ENCODE results near the gene SLC5A11. TPM values are rescaled to one million over a fixed set of nuclear protein-coding genes. Genes with fewer than 3 reads are reported as not detected.

The SLC5A11 gene
- total and polyA plus RNA-seq, 2 donors (not counting 1 experiment from before 2014, with no cell fraction given): 0.62 to 0.84 TPM

GRCh38 chr16:24921229-24921628, 75.5 kb downstream of the SLC5A11 start:
- H3K27me3 ChIP-seq (replicated peaks in 1 of 4; ENCODE audit: control extremely low read depth in 1 of 4, control insufficient read depth in 3 of 4, insufficient read depth in 4 of 4, low read length in 3 of 4): no peaks in the 10 kb centered on the region
- DNase-seq (no peak), ATAC-seq (ENCODE audit: low read depth) (no peak)
- ChIA-PET CTCF (no interaction called here), POLR2A (interaction anchor here (0.6 kb wide), 1 partner anchor 72 kb away, joined by 4 read pairs; no protein-coding TSS in a partner anchor)
- H4K20me1 ChIP-seq (ENCODE audit: control insufficient read depth, insufficient read depth, low read length, poor library complexity, severe bottlenecking): peaks cover 87% of the 10 kb centered on the region
- no peak overlapping the region for H3K27ac ChIP-seq (ENCODE audit: low read length in 2 of 2)
- H3K9ac ChIP-seq (ENCODE audit: low read length): no peak overlapping the region
- H3K4me3 ChIP-seq (ENCODE audit: control extremely low read depth in 1 of 5, extremely low read depth in 1 of 5, insufficient read depth in 1 of 5, low read depth in 2 of 5, low read length in 4 of 5): no peak overlapping the region
- Mint-ChIP-seq H3K27ac (peak overlapping the region; percentile 76), H3K4me3 (no peak overlapping the region), H3K27me3 (no peaks in the 10 kb centered on the region), H3K9me3 (ENCODE audit: insufficient read depth) (no peaks in the 10 kb centered on the region), H3K4me1 (peaks cover 13% of the 10 kb centered on the region)
- H3K4me2 ChIP-seq (replicated peaks; ENCODE audit: low read depth, low read length, poor library complexity, severe bottlenecking): no peak overlapping the region
- no peaks in the 10 kb centered on the region for H3K9me3 ChIP-seq (ENCODE audit: control extremely low read depth in 1 of 3, control insufficient read depth in 2 of 3, insufficient read depth in 1 of 3, low read length in 2 of 3)
- no peak overlapping the region for H2AFZ ChIP-seq (ENCODE audit: insufficient read depth, low read depth, low read length, poor library complexity, severe bottlenecking)
- H3K36me3 ChIP-seq (replicated peaks in 1 of 2; ENCODE audit: control extremely low read depth in 1 of 2, control insufficient read depth in 1 of 2, extremely low read depth in 1 of 2, insufficient read depth in 2 of 2, low read length in 1 of 2): peaks cover 2 to 82% of the 10 kb centered on the region in 2 experiments
- TF ChIP-seq EZH2 (IDR thresholded peaks at IDR 0.05; ENCODE audit: borderline replicate concordance, insufficient read depth, low read depth, low read length, poor library complexity, severe bottlenecking) (no peak), CTCF (IDR thresholded peaks at IDR 0.05) (no peak)
- 81% methylated on average over 8 of the region's 8 CpGs for WGBS (ENCODE audit: insufficient coverage)
- peaks cover 6 to 10% of the 10 kb centered on the region in 2 donors for H3K4me1 ChIP-seq (ENCODE audit: control insufficient read depth in 2 of 2, insufficient read depth in 2 of 2, low read length in 2 of 2)
- intact Hi-C loops (cut with micrococcal nuclease): no loop called here
- H3K79me2 ChIP-seq (ENCODE audit: control insufficient read depth, insufficient read depth, low read length): peaks cover 8% of the 10 kb centered on the region

GRCh38 chr16:24925163-24925562, 79.4 kb downstream of the SLC5A11 start:
- intact Hi-C loops (cut with micrococcal nuclease): no loop called here
- H3K4me1 ChIP-seq (ENCODE audit: control insufficient read depth in 2 of 2, insufficient read depth in 2 of 2, low read length in 2 of 2): no peaks in the 10 kb centered on the region
- POLR2A ChIA-PET: no interaction called here
- ATAC-seq (ENCODE audit: low read depth) (no peak), DNase-seq (no peak)
- TF ChIP-seq EZH2 (IDR thresholded peaks at IDR 0.05; ENCODE audit: borderline replicate concordance, insufficient read depth, low read depth, low read length, poor library complexity, severe bottlenecking): no peak
- TF ChIP-seq CTCF (IDR thresholded peaks at IDR 0.05): no peak
- H3K27me3 Mint-ChIP-seq: no peaks in the 10 kb centered on the region
- peaks cover 2 to 86% of the 10 kb centered on the region in 2 experiments for H3K36me3 ChIP-seq (replicated peaks in 1 of 2; ENCODE audit: control extremely low read depth in 1 of 2, control insufficient read depth in 1 of 2, extremely low read depth in 1 of 2, insufficient read depth in 2 of 2, low read length in 1 of 2)
- no peak overlapping the region for H2AFZ ChIP-seq (ENCODE audit: insufficient read depth, low read depth, low read length, poor library complexity, severe bottlenecking)
- no peak overlapping the region for H3K4me3 ChIP-seq (ENCODE audit: control extremely low read depth in 1 of 5, extremely low read depth in 1 of 5, insufficient read depth in 1 of 5, low read depth in 2 of 5, low read length in 4 of 5)
- H3K4me2 ChIP-seq (replicated peaks; ENCODE audit: low read depth, low read length, poor library complexity, severe bottlenecking): no peak overlapping the region
- no CpG with 5 or more reads among the region's 2 CpGs for WGBS (ENCODE audit: insufficient coverage)
- H3K4me3 Mint-ChIP-seq: no peak overlapping the region
- no peak overlapping the region for H3K9ac ChIP-seq (ENCODE audit: low read length)
- peaks cover 14% of the 10 kb centered on the region for H3K79me2 ChIP-seq (ENCODE audit: control insufficient read depth, insufficient read depth, low read length)
- H3K27ac ChIP-seq (ENCODE audit: low read length in 2 of 2): no peak overlapping the region
- H3K9me3 Mint-ChIP-seq (ENCODE audit: insufficient read depth): no peaks in the 10 kb centered on the region
- H3K27me3 ChIP-seq (replicated peaks in 1 of 4; ENCODE audit: control extremely low read depth in 1 of 4, control insufficient read depth in 3 of 4, insufficient read depth in 4 of 4, low read length in 3 of 4): no peaks in the 10 kb centered on the region
- H3K4me1 Mint-ChIP-seq: peaks cover 6% of the 10 kb centered on the region
- H3K27ac Mint-ChIP-seq: no peak overlapping the region
- H3K9me3 ChIP-seq (ENCODE audit: control extremely low read depth in 1 of 3, control insufficient read depth in 2 of 3, insufficient read depth in 1 of 3, low read length in 2 of 3): no peaks in the 10 kb centered on the region
- CTCF ChIA-PET: interaction anchor here (0.6 kb wide), 1 partner anchor 158 kb away, joined by 3 read pairs; no protein-coding TSS in a partner anchor
- H4K20me1 ChIP-seq (ENCODE audit: control insufficient read depth, insufficient read depth, low read length, poor library complexity, severe bottlenecking): peaks cover 89% of the 10 kb centered on the region

Measured in B cell (primary cell).